ENCODE results near the gene UROC1.

The UROC1 gene

DNA sequence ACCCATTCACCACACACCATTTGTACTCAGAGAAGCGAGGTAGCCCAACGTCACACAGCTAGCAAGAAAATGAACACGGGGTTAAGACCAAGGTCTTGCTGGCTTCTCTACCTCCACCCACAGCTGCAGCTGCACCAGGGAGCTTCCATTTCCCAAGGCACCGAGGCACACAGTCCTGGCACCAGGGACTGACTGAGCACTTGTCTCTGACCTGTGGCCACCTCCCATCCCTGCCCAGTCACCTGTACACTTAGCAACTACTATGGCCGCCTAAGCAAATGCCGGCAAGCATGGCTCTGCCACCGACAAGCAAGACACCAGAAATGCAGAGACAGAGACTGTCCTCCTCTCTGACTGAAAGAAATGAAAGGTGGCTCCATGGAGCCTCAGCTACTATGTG, 57.2 kb downstream of the UROC1 start:
- no peak for DNase-seq (ENCODE audit: low spot score)

DNA sequence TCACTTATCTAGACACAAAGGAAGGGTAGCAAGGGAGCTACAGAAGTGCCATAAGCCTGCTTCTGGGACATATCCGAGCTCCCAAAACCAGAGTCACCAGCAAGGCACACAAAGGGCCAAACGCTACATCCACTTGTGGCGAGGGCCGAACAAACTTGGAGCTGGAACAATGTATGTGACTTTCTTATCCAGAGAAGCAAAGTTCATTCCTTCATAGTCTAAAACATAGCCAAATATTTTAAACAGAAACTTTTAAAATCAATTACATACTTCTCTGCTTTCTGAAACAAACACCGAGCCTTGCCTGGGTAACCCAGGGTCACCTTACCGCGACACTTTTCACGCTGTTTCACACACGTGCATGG, 57.8 kb downstream of the UROC1 start:
- DNase-seq (ENCODE audit: low spot score): no peak

DNA sequence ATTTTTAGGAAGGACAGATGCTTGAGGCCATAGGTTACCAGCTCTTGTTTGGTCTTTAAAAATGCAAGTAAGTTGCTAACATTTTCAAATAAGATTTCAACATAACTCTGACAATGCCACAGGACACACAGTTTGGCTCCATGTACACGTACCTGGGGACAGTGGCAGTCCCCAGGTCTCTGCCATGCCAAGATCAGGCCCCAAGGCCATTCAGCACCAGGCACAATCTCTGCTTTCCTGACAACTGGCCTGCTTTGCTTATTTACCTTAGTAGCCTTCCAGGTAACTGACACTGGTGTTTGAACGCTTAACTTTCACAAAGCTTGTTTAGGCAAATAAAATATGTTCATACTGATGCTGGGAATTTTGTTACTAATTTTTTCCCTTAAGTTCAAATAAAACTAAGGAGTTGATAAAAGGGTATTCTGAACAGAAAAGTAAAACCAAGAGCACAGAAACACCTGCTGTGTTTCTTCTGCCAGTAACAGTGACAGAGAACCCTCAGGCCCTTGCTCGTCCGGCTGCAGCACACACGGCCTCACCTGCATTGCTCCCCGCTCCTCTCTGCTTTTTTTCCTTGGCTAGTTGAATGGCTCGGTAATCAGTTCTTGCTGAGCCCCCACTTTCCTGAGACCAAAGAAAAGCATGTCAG, 58.3 kb downstream of the UROC1 start:
- no peak for DNase-seq (ENCODE audit: low spot score)

GRCh38 chr3:126456766-126457388, 60.7 kb downstream of the UROC1 start:
- no peak for DNase-seq (ENCODE audit: low spot score)

DNA sequence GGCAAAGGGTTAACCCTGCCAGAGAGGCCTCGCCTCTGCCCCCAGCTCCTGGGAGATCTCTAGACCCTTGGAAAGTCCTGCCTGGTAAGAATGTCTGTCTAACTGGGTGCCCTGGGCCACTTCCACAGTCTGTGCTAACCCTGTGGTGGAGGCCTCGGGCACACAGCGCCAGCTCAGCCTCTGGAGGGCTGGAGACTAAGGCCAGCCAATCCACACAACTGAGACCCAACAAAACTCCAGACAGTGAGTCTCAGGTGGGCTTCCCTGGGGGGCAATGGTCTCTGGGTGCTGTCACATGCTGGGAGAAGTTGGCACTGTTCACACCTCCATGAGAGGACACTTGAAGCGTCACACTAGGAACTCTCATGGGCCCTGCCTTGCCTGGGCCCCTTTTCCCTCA, 61.4 kb downstream of the UROC1 start:
- no peak for DNase-seq (ENCODE audit: low spot score)

DNA sequence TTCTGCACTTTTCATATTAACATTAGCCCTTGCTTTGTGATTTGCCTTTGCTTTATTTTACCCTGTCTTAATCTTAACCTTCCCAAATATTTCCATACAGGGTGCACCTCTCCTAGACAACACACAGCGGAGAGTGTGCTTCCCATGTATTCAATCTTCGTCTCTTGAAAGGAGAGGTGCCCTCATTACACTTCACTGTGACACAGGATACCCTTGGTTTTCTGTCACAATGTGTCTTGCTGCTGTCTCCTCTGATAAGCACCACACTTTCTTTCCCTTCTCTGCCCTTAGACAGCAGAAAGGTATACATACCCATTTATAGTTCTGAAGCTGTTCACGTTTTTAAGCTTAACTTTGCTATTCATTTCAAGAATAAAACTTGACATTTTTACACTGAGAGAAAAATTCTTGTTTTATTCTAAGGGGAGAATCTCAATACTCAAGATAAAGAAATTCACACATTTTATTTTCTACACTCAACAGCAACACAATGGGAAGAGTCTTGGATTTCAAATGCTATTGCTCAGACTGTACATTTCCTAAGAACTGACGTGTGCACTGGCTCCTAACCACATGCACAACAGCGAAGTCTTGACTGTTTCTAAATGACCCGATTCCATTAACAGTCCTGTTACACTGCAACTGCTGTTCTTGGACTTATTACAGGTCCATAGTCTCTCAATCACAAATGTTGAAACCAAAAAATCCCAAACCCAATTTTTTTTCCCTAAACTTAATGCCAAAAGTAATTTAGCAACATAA, 63.0 kb downstream of the UROC1 start:
- no peak for DNase-seq (ENCODE audit: low spot score)

- no peak for DNase-seq (ENCODE audit: low spot score)
Measured at GRCh38 chr3:126454025-126454424, 63.5 kb downstream of the UROC1 start.

DNA sequence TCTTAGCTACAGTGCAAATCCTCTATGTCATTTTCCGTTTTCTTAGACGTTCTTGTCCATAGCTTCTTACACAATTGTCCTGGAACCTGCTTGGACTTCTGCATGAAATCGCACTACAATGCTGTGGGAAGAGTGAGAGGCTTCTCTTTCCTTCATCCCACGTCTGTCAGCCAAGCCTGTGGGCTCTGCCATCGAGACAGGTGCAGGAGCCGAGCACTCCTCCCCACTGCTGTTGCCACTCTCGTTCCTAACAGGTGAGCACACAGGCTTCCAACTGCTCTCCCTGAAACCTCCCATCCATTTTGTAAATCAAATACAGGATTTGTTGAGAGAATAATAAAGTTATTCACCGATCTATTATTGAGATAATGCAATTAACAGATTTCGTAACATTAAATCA, 65.4 kb downstream of the UROC1 start:
- no peak for DNase-seq (ENCODE audit: low spot score)

- DNase-seq (ENCODE audit: low spot score): no peak
Measured at GRCh38 chr3:126451511-126451910, 66.1 kb downstream of the UROC1 start.

- no peak for DNase-seq (ENCODE audit: low spot score)
Measured at GRCh38 chr3:126450744-126451143, 66.8 kb downstream of the UROC1 start.

DNA sequence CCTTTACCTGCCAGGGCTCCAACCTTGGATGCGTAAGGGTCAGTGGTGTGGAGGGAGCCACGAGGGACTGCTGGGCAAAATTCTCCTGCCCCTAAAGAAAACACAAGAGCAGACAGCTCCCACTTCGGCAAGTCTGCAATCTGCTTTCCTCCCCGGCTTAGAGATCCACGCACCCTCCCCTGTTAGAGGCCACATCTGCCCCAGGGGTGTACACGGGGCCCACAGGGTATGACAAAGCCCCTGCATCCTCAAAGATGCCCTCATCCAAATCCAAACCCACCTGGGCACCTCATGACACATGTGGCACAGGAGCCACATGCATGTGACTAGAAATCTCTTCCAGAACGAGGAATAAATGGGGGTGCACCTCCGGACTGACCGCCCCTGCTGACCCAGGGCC, 67.4 kb downstream of the UROC1 start:
- no peak for DNase-seq (ENCODE audit: low spot score)

DNA sequence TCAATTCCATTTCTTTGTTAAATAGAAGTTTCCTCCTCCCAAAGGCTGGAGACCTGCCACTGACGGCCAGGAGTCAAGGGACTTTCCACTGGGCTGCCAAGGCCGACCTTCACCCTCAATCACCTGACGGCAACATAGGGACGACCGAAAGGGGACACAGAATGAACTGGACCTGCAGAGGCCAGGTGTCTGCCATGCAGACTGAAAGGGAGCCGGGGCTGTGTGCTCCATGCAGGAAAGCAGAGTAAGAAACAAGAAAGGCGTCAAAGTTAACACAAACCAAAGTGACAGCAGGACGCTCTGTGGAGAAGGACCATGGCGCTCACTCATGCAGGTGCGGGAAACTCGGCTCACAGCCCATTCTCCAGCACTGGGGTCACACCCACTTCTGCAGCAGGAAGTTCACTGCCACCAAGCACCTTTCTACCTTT, 67.9 kb downstream of the UROC1 start:
- DNase-seq (ENCODE audit: low spot score): no peak

GRCh38 chr3:126448893-126449180, 68.7 kb downstream of the UROC1 start:
- DNase-seq (ENCODE audit: low spot score): no peak

- no peak for DNase-seq (ENCODE audit: low spot score)
Measured at GRCh38 chr3:126448136-126448892, 69.3 kb downstream of the UROC1 start.

DNA sequence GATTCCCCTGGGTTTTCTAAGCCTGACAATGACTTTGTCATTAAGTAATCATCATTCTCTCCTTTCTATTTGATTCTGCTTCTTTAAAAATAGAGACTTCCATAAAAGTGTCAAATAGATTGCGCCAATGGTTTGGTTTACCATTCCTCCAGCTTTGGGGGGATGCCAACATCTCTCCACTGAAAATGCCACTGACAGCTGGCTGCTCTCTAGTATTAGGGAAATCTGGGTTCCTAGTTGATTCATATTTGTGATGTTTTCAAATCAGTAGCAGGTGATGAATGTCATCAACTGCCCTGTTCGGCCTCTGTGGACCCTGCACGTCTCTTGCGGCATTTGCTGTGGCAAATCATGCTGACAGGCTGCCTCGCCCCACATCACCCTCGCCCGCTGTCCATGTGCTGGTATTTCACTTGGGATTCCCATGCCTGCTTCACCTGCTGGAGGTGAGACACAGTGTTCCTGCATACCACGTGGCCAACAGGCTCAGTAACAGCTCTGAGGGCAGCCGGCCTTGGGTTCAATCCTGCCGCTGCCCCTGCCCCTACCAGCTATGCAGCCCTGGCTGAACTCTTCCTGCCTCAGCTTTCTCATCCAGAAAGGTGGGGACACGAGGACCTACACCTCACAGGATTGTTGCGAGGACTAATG, 70.0 kb downstream of the UROC1 start:
- no peak for DNase-seq (ENCODE audit: low spot score)

DNA sequence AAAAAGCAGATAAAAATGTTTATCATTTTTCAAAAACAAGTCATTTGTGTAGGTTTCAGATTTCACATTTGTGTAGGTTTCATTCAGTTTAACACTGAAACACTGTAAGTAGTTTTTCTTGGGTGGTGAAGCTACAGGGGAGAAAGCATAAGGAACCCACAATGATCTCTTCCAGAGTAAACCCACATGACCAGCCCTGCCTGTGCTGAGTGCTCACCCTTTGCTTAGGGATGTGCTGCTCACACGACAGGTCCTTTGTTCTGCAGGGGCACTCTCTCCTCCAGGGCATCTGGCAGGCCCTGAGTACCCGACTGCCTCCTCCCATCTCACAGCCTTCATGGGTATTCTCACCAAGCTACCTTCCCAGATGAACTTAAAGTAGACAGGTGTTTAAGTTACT, 70.8 kb downstream of the UROC1 start:
- DNase-seq (ENCODE audit: low spot score): no peak

- DNase-seq (ENCODE audit: low spot score): no peak
Measured at GRCh38 chr3:126446301-126446700, 71.3 kb downstream of the UROC1 start.

DNA sequence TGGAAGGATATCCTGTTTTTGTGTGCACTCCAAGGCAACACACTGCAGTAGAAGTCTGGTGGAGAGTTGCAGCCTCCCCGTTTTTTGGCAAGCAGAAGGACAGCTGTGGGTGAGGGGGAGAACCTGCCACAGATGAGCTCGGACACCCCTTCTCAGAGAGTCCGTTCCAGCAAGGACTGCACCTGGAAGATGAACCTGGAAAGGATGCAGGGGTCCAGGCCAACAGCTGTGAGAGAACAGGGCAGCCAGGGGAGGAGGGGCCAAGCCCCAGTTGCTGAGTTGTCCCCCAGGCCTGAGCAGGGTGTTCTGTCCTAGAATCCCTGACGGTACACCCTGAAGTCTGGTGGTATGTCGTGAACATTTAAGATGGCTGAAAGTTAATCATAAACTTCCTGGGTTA, 72.1 kb downstream of the UROC1 start:
- no peak for DNase-seq (ENCODE audit: low spot score)

DNA sequence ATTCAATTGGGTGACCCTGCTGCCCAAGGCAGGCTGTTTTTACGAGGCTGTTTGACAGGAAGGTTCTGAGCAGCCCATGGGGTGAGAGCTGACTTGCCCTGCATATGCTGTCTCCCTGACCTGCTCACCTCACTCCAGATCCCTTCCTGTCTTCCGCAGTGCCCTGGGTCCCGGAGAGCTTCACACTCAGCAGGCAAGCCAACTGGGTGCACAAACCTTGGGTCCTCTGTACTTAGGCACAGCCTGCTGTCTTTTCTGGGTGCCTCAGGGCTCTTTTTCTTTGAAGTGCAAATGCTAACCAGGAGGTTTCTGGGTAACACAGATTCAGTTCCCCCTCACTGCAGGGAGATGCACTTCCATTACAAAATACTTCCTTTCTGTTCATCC, 74.7 kb downstream of the UROC1 start:
- DNase-seq (ENCODE audit: low spot score): no peak

DNA sequence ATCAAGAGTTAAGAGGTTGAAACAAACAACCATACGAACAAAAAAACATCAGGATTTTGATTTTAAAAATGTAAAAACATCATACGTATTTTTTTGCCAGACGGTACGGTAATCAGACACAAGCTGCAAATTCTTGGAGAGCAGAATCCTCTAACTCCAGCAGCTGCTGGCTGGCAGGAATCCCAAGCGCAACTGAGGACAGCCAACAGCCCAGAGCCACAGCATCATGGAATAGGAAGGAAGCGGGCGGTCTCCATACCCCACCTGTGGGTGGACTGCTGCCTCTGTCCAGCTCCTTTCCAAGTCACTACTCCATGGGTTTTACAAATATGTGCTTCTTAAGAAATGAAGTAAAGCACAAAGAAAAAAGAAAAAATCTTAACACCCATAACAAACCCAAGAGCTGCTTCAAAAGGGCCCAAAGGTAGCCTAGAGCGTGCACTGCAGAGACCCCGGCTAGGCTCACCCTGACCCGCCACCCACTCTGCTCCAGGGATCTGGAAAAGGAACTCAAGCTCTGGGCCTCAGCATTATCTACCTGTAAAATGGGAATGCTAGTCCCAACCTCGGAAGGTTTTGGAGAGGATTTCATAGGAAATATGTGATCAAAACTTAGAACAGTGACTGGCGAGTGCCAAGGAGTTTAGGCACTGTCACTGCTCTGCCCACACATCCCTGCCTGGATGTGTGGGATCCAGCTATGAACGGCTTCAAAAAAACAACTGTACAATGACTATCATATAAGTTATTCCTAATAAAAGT, 75.3 kb downstream of the UROC1 start:
- no peak for DNase-seq (ENCODE audit: low spot score)

- DNase-seq (ENCODE audit: low spot score): no peak
Measured at GRCh38 chr3:126441256-126441880, 76.2 kb downstream of the UROC1 start.

- no peak for DNase-seq (ENCODE audit: low spot score)
Measured at GRCh38 chr3:126440709-126440995, 76.9 kb downstream of the UROC1 start.

Data from AG20443 (cell line).